HG03039 (cell line): ENCODE data around the gene PPEF1.
A peak's percentile ranks its signal among the peaks of the same experiment; 100 is the strongest.
"Not testable (repeated sequence)": the region's sequence is repeated elsewhere in the genome, so short reads cannot be mapped to it uniquely, and the experiment has no call there.

Experiments
- ATAC-seq: cut with Tn5 transposase; IDR thresholded peaks from one replicate; pipeline ENCODE4 v1.9.1; 2021; ENCODE audit warnings: mild to moderate bottlenecking, moderate library complexity; ENCODE audit not compliant: unreplicated experiment

The PPEF1 gene

DNA sequence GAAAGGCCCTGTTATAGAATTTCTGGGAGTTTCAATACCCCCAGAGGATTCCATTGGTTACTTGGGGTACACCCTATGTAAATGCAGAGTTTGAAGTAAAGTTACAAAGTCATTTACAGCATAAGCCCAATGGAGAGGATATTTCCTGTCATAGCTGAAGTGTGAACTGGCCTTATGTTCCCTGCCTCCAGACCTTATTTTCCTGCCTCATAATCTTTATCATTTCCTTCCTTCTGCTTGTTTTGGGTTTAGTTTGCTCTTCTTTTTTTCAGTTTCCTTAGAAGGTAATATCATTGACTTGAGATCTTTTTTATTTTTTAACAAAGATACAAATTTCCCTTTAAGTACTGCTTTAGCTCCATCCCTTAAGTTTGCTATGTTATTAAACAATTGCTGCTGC is 85.4 kb downstream of the PPEF1 start:
- no peak for ATAC-seq

DNA sequence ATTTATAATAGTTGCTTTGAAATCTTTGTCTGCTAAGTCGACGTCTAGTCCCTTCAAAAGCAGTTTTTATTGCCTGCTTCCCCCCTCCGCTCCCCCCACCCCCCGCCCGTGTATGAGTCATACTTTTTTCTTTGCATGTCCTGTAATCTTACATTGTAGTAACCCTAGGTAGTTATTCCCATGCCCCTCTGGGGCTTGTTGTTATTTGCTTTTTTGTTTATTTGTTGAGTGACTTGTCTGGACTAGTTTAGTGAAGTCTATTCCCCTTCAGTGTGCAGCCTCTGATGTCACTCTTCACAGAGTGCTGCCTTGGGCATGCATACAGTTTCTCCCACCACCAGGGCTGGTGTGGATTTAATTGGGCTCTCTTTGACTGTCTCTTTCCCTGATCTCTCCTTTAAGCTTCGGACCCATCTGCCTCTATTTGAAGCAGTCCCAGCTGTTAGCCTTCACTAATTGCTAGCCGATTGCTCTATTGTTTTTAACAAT is 86.2 kb downstream of the PPEF1 start:
- ATAC-seq: no peak

- no peak for ATAC-seq
These were observed 89.7 kb downstream of the PPEF1 start for GRCh38 chrX:18797141-18797540.

DNA sequence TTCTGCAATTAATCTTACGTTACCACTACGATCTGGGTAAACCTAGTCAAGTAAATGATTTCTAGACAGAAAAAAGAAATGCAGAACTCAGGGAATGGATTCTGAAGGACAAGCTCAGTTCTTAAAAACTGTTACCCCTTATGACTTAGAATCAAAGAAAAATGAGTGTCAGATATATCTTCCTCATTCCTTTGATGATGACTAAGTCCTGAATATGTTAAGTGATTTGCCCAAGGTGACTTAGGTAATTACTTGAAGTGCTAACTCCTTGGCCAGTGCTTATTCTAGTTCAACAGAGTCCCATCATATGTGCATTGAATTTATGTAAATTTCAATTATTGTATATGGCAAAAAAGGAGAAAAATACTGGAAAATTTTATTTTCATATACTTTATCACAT is 92.5 kb downstream of the PPEF1 start:
- no peak for ATAC-seq

- ATAC-seq: no peak
These were observed 102.2 kb downstream of the PPEF1 start for GRCh38 chrX:18809641-18810040.

DNA sequence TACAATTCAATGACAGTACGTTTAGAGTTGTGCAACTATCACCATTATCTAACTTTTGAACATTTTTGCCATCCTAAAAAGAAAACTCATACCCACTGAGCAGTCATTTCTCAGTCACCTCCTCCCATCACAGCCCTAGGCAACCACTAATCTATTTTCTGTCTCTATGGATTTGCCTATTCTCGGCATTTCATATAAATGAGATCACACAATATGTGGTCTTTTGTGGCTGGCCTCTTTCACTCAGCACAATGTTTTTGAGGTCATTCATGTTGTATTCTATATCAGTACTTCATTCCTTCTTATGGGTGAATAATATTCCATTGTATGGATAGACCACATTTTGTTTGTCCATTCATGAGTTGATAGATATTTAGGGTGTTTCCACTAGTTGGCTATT is 103.0 kb downstream of the PPEF1 start:
- no peak for ATAC-seq

GRCh38 chrX:18825375-18825774 is 117.9 kb downstream of the PPEF1 start:
- no peak for ATAC-seq

- ATAC-seq: no peak
These were observed 121.5 kb downstream of the PPEF1 start for GRCh38 chrX:18828832-18829404.

- no peak for ATAC-seq
These were observed 125.8 kb downstream of the PPEF1 start for GRCh38 chrX:18833071-18833731.

DNA sequence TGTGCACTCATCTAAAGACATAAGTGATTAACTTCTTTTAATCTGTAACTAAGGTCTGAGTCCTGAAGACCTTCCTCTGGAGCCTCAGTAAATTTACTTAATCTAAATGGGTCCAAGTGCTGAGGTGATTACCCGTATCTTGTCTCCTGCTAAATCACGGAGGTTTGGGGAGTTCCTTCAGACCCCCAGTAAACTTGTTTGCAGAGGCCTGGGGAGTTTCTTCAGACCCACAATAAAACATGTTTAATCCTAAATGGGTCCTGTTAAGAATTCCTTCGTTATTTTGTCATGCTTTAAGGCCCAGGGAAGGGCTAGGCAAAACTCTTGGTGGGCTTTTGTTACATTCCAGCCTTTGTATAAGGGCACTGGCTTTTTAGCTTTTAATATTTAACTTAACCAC is 140.5 kb downstream of the PPEF1 start:
- not testable (repeated sequence) for ATAC-seq

- peak; percentile 86 for ATAC-seq
These were observed 148.6 kb downstream of the PPEF1 start for GRCh38 chrX:18855919-18856644.

GRCh38 chrX:18856645-18856997 is 149.2 kb downstream of the PPEF1 start:
- no peak for ATAC-seq

GRCh38 chrX:18861511-18861910 is 154.1 kb downstream of the PPEF1 start:
- ATAC-seq: no peak

DNA sequence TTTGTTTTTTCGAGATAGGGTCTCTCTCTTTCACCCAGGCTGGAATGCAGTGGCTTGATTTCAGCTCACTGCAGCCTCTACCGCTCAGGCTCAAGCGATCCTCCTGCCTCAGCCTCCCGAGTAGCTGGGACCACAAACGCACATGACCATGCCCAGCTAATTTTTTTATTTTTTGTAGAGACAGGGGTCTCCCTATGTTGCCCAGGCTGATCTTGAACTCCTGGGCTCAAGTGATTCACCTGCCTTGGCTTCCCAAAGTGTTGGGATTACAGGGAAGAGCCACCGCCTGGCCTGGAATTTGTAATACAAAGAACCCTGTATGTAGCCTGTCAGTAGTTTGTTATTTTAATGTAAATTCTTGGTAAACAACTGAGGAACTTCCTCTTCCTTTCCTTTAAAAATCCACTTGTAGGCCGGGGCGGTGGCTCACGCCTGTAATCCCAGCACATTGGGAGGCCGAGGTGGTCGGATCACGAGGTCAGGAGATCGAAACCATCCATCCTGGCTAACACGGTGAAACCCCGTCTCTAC is 157.0 kb downstream of the PPEF1 start:
- no peak for ATAC-seq

GRCh38 chrX:18871161-18871890 is 163.9 kb downstream of the PPEF1 start:
- ATAC-seq: no peak

GRCh38 chrX:18871970-18872369 is 164.5 kb downstream of the PPEF1 start:
- no peak for ATAC-seq

GRCh38 chrX:18872621-18873020 is 165.2 kb downstream of the PPEF1 start:
- ATAC-seq: no peak

DNA sequence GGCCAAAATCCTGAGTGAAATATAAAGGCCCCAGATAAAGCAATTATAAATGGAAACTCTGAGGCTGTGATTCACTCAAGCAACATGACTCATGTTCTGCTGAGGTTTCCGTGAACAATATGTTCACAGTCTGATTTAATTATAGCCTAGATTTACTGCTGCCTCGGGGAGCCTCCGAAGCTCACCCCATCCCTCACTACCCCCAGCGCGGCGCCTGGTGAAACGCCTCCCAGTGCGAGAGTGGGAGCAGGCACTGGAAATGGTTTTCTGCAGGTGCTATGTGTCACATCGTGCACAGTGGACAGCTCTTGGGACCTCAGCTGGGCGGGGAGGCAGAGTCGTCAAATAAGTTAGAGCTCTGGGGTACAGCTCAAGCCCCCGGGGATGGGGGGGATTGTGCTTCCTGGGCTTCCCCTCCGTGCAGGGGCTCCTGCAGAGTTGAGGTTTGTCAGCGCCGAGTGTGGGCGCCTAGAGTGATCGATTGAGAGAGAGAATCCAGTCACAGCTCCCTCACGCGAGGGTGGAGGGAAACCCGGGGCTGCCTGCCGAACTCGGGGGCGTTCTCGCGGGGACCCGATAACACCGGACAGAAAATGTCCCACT is 165.8 kb downstream of the PPEF1 start:
- ATAC-seq: no peak

DNA sequence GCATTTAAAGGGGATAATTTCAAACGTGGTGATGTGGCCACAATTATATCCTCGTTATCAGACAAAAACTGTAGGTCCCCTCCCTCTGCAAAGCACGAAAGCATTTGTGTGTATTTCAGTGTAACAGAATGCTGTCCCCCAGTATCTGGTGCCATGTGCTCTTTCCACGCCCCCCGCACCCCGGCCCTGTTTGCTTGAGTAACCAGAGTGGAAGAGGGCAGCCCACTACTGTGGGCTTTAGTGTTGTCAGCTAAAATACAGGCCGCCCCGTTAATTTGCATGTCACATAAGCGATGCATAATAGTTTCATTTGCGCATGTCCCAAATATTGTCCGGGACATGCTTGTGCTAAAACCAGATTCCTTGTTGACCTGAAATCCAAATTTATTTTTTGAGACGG is 166.4 kb downstream of the PPEF1 start:
- ATAC-seq: no peak

GRCh38 chrX:18874560-18875255 is 167.3 kb downstream of the PPEF1 start:
- ATAC-seq: no peak
